ENCODE results near the gene GPR160.
A peak's percentile ranks its signal among the peaks of the same experiment; 100 is the strongest.

Gene GPR160

GRCh38 chr3:170033489-170033888 lies 4.3 kb upstream of the GPR160 start:
- no peak for DNase-seq

GRCh38 chr3:170038434-170039110 lies 777 bp downstream of the GPR160 start:
- peak; percentile 16 for DNase-seq

- no peak for DNase-seq
Measured at GRCh38 chr3:170040418-170040817, 2.6 kb downstream of the GPR160 start.

GRCh38 chr3:170043506-170043905 lies 5.7 kb downstream of the GPR160 start:
- no peak for DNase-seq

GRCh38 chr3:170044271-170044670 lies 6.5 kb downstream of the GPR160 start:
- DNase-seq: no peak

GRCh38 chr3:170044795-170045244 lies 7.0 kb downstream of the GPR160 start:
- no peak for DNase-seq

- DNase-seq: no peak
Measured at GRCh38 chr3:170046269-170047132, 8.7 kb downstream of the GPR160 start.

GRCh38 chr3:170047133-170047404 lies 9.3 kb downstream of the GPR160 start:
- no peak for DNase-seq

- DNase-seq: no peak
Measured at GRCh38 chr3:170049146-170050000, 11.6 kb downstream of the GPR160 start.

- DNase-seq: no peak
Measured at GRCh38 chr3:170050753-170051152, 13.0 kb downstream of the GPR160 start.

GRCh38 chr3:170052398-170052797 lies 14.6 kb downstream of the GPR160 start:
- DNase-seq: no peak

GRCh38 chr3:170054204-170054603 lies 16.4 kb downstream of the GPR160 start:
- no peak for DNase-seq

- DNase-seq: no peak
Measured at GRCh38 chr3:170055209-170055608, 17.4 kb downstream of the GPR160 start.

GRCh38 chr3:170056710-170057454 lies 19.1 kb downstream of the GPR160 start:
- no peak for DNase-seq

- no peak for DNase-seq
Measured at GRCh38 chr3:170057550-170057949, 19.8 kb downstream of the GPR160 start.

- DNase-seq: no peak
Measured at GRCh38 chr3:170058127-170058526, 20.3 kb downstream of the GPR160 start.

- no peak for DNase-seq
Measured at GRCh38 chr3:170059447-170059846, 21.7 kb downstream of the GPR160 start.

- no peak for DNase-seq
Measured at GRCh38 chr3:170062068-170062467, 24.3 kb downstream of the GPR160 start.

GRCh38 chr3:170062769-170063168 lies 25.0 kb downstream of the GPR160 start:
- no peak for DNase-seq

- DNase-seq: no peak
Measured at GRCh38 chr3:170063691-170064090, 25.9 kb downstream of the GPR160 start.

- no peak for DNase-seq
Measured at GRCh38 chr3:170064108-170064507, 26.3 kb downstream of the GPR160 start.

GRCh38 chr3:170075441-170076091 lies 37.8 kb downstream of the GPR160 start:
- no peak for DNase-seq
